Activated T-helper 9 cell treated with anti-CD3 and anti-CD28 coated beads, Interleukin-2, amount 50 U/mL, for 16 hours (primary cell): ENCODE measurements around the gene ACOT8.
"Not testable (repeated sequence)": the region's sequence is repeated elsewhere in the genome, so short reads cannot be mapped to it uniquely, and the experiment has no call there.

Experiments
- DNase-seq: peaks from one replicate; pipeline ENCODE4 v3.0.0-alpha.2; 2020; ENCODE audit warnings: low read depth

ACOT8 gene

DNA sequence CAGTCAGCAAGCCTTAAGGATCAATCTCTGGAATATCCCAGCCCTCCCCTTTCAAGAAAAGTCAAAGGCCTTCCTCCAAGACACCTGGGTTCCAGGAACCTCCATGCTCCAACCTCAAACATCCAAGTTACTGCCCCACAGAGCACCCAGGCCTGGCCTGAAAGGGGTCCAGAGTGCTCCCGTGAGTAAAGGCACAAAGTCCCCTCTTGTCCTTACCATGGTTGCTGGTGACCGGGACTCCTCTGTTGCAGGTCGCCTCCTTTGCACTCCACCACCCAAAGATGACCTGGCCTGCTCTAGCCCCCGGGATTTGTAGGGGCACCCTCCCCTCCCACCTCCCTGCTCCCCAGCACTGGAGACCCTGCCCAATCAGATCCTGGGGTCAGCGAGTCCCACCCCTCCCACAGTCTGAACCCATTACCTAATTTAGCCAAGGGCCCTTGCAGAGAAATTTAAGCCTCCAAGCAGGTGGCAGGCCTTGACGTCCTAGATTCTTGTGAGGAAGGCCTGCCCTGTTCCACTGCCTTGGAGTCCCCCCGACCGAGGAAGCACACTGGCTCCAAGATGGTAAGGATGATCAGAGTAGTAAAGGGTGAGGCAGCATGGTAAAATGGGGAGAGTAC, 30.1 kb downstream of the ACOT8 start, which contains the start of gene TNNC2:
TSS of gene TNNC2 (minus strand) at position 283 of the 623 bp plus-strand sequence. CDS start at position 219, 64 bp downstream.
- no peak for DNase-seq

DNA sequence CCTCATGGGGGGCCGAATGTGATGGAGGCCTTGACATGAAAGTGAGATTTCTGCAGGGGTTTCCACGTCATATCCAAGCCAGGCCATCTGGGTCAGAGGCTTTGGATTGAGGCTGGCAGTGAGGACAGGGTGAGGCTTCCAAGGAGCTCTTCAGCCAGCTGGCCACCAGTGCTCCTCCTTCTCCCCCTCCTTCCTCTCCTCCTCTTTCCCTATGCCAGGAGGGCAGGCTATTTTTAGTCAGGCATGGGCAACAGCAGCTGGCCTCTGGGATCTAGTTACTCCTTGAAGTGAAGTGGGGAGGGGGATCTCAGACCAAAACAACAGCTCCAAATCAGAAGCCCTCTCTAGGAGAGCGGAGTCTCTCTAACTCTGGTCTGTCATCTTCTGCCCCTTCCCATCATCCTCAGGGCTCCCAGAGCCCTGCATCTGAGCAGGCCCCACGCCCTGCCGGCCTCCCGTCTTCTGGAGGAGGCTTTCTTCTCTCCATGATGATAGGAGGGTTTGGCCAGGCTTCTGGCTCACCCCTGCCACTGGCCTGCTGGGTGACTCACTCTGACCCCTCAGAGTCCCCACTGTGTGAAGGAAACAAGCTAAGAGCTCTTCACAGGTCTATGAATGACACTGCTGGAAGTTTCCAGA, 30.7 kb downstream of the ACOT8 start:
- no peak for DNase-seq

DNA sequence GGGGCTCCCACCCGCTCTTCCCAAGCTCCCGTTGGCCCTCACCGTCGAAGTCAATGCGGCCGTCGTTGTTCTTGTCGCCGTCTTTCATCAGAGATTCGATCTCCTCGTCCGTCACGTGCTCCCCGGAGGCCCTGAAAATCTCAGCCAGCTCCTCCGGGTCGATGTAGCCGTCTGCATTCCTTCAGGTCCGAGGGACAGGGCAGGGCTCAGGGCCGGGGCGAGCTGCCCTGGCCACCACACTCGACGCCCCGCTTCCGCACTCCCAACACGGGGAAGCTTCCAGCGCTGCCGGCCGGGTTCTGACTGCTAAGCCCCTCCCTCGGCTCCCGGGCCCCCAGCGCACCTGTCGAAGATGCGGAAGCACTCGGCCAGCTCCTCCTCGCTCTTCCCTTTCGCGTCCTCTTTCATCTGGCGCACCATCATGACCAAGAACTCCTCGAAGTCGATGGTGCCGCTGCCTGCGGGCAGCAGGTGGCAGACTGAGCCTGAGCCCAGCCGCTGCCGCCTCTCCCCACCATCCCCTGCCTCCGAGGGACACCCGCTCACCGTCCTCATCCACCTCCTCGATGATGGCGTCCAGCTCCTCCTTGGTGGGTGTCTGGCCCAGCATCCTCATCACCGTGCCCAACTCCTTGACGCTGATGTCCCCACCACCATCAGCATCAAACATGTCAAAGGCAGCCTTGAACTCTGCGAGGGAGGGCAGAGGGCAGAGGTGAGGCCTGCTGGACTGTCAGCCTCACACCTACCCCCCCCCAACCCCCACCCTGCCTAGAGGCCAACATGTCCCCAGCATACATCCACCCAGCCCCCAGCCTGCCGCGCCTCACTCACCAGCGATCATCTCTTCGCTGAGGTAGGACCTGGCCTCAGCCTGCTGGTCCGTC, 33.0 kb downstream of the ACOT8 start:
- peak; percentile 31 for DNase-seq

DNA sequence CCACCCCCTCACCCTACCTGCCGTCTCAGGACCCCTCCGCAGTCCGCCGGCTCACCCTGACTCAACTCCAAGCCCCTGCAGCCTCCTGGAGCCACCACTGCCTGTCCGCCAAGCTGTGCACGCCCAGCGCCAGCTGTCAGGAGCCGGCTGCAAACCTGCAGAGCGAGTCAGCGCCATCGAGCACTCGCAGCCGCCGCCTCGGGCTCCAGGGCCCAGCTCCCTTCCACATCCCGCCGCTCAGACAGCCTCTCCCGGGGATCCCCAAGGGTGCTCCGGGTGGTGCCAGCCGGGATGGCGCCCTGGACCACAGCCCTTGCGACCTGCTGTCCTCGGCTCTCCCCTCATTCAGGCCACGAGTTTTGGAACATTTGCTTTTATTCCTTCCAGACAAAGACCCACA, 34.3 kb downstream of the ACOT8 start:
- DNase-seq = no peak

DNA sequence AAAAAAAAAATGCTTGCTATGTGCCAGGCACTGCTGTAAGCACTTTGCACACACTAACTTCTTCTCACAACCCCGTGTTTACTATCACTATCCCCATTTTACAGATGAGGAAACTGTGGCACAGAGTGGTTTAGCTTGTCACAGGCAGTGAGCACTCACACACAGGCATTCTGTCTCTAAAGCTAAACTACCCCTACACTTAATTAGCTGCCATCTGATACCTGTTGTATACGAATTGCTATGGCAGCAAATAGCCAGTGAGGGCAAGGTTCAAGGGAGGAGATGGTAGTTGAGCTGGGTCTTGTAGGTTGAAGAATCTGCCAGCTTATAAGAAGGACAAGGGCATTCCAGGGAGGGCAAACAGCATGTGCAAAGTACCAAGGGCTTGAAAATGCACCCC, 35.2 kb downstream of the ACOT8 start:
- no peak for DNase-seq

DNA sequence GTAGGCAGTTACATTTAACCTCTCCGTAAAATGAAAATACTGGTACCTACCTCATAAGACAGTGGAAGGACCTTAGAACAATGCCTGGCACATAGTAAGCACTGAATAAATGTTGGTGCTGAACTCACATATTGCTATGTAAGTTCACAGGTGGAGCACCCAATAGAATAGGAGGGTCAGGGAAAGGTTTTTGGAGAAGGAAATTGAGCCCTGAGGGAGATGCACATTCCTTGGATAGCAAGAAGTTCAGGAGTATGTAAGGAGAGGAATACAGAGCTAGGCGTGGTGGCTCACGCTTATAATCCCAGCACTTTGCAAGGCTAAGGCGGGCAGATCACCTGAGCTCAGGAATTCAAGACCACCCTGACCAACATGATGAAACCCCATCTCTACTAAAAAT, 37.7 kb downstream of the ACOT8 start:
- DNase-seq = no peak

DNA sequence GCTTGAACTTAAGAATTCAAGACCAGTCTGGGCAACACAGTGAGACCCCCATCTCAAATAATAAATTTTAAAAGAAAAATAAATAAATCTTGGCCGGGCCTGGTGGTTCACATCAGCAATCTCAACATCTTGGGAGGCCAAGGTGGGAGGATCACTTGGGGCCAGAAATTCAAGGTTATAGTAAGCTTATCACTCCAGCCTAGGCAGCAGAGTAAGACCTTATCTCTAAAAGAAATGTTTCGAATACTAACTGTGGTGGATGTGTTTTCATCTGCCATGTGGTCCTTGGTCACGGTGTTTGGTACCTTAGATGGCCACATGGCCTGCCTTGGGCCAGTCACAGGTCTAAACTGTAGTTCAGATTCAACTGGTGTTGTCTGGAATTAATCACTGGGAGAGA, 39.0 kb downstream of the ACOT8 start:
- DNase-seq = no peak

DNA sequence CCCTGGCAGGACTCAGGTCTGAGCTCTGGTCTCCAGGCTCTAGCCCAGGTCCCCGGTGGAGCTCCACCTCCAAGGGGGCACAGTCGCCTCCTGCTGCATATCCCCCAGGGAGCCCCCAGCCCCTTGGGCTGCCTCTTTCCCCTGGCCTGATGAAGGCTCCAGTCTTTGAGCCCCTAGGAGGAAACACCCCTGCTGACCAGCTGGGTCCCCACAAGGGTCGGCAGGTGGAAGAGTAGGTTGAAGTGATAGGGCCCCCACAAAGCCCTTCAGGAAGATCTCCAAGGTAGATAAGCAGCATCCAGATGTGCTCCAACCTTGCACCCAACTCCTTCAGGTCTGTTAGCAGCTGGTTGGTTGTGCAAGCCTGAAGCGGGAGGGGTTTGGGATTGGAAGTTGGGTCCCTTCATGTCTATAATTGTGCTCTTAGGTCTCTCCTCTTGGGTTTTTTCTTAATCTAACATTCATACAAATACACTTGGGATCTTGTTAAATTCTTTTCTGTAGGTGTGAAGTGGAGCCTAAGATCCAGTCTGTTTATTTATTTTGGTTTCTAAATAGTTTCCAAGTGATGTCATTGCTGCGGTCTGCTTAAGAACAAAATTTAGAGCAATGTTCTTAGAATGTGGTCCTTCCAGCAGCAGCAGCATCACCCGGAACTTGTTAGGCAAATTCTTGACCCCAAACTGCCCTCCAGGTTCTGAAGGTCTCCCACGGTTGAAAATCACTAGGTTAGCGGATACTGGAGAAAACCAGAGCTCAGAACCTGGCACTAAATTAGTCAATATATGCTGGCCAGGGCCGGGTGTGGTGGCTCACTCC, 39.6 kb downstream of the ACOT8 start:
- no peak for DNase-seq

DNA sequence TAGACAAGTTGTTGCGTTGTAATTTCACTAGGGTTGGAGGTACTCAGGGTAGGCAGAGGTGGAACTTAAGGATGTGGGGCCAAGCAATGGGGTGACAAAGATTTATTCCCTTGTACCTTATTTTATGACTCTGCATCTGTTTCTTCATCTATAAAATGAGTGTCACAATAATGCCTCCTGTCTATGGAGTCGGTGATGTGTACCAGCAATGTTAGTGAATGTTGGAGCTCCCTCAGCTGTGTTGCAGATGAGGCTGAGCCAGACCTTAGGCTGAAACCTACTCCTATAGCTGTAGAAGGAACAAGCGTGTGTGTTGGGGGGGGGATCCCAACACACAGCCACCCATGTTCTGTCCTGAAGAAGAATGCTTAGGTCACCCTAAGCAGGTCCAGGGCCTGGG, 40.2 kb downstream of the ACOT8 start:
- DNase-seq = no peak

DNA sequence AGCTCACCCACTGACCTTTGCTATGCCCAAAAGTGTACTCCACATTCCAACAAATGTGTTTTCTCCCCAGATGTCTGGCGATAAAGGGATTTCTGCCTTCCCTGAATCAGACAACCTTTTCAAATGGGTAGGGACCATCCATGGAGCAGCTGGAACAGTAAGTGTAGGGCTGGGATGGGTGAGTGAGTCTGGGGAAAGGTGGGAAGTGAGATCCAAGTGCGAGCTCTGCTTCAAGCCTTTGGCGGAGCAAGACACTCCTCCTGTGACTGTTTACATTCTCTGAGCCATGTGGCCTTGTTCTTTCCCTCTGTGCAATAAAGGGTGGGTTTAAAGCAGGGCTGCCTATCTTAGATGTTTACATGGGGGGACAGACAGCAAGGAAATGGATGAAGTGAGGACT, 42.9 kb downstream of the ACOT8 start:
- no peak for DNase-seq

DNA sequence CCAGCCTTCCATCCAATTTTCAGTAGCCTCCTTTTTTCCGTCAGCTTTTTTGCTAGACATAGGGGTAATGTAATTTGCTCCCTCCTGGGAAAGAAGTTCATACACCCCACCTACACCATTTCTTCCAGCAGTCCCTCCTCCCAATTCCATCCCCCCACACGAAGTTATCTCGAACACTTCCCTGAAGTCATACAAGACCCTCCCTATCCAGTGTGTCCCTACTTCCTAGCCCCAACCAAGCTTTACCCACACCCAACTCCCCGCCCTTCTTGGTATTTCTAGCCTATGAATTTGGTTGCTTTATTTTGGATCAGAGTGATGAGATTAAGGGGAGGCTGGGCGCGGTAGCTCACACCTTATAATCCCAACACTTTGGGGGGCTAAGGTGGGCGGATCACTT, 43.7 kb downstream of the ACOT8 start:
- no peak for DNase-seq

DNA sequence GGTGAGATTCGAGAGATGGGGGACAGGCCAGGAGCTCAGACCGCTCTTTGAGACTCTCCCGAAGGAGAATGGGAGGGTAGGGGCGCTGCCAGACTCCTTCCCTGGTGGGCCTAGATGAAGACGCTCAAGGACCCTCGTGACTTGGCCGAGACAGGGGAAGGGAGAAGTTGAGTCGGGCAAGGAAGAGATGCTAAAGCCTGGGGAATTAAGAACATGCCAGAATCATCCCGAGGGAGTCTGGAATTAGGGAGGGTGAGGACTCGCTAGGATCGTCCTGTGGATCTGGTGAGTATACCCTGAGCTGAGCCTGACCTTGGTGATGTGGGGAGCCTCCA, 44.2 kb downstream of the ACOT8 start:
- no peak for DNase-seq

DNA sequence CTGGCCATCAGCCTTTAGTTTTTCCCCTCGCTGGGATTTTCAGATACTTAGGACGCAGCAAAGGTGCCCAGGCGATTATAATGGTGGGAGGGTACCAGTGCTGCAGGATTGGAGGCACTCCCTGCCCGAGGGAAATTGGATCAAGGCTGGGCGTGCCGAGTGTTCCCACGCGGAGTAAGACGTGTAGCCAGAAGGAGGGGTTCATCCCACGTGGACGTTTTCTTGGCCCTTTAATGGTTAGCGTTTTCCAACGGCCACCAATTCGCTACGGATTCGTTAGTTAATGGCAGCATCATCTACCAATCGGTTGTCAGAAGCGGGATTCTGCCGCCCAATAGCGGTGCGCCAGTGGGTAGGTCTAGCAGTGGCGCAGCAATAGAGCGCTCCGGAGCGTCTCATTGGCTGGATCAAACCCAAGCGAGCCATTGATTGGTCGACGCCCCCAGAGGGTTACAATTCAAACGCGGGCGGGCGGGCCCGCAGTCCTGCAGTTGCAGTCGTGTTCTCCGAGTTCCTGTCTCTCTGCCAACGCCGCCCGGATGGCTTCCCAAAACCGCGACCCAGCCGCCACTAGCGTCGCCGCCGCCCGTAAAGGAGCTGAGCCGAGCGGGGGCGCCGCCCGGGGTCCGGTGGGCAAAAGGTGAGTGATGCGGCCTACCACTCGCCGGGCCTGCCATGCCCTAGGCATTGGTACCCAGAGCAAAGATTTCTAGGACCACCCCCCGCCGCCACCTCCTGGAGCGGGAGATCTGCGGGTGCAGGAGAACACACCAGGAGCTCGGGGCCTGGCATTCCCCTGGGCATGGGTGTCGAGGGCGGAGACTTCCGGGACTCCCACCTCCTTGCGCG, 44.8 kb downstream of the ACOT8 start, which contains the start of gene UBE2C:
TSS of gene UBE2C (plus strand) at position 488 of the 849 bp plus-strand sequence. CDS start at position 540, 52 bp downstream.
- DNase-seq = peak; percentile 87

DNA sequence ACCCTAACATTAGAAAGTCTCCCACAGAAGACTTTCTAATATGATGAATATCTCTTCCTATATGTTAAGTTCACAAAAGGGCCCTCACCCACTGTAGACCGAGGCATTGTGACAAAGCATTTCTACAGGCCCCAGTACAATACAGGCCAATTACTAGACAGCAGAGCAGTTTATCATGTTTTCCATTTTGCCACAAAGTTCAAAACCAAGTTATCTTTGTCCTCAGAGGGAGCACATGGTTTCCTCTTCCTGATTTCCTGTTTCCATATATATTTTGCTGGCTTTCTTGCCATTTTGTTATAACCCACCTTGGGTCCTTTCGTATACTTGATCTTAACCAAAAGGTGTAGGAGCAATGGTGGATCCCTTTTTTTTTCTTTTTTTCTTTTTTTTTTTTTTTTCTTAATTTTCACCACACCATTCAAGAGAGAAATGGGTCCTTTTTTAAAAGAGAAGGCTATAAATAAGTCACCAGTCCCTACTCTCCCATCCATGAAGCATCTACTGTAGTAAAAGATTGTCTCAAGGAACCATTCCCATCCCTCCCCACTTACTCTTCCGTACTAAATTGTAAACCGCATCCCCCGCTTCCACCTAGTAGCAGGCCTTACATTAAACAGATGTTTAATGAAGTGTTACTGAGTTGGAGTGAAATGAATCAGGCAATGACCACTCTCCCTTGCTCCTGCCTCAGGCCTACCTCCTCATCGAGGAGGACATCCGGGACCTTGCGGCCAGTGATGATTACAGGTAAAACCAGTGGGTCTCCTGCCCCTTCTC, 46.8 kb downstream of the ACOT8 start:
- no peak for DNase-seq

DNA sequence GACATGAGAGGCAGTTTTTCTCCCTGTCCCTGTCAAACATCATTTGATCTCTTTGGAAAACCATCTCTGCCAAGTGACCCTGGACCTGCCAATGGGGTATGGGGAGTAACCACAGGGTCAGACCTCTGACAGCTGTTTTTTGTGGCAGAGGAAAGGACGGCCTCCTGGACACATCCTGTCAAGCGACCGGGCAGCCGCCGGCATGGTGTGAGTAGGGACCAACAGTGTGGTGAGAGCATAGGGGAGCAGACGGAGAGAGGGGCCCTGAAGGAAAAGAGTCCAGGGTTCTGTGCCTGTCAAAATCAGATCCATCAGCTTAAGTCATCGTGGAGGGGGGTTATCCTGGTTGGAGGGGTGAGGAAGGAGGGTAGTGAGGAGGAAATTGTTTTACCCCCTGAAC, 55.3 kb downstream of the ACOT8 start:
- DNase-seq = no peak

DNA sequence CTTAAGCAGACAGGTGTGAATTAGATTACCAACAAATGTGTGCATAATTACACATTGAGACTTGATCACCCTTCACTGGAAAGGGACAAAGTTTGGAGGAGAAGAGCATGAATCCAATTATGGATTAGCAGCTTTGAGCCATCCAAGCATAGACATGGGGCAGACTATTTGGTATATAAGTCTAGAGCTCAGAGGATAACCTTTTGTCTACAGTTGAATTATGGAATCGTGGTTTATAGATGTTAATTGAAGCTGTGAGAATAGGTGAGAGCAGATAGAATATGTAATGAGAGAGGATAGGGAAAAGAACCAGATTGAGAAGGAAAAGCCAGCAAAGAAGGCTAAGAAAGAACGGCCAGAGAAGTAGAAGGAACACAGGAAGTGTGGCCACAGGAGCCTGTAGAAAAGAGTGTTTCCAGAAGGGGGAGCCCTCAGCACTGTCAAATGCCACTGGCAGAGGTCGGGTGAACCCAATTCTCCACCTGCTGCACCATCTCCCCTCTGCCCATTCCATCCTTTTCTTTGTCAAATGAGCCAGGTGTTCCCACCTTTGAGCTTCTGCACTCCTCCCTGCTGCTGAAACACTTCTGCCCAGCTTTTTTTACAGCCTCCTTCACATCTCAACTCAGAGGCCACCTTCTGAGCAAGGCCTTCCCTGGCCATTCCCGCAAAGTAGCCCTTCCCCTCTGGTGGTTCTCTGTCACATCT, 58.1 kb downstream of the ACOT8 start:
- peak; percentile 21 for DNase-seq

DNA sequence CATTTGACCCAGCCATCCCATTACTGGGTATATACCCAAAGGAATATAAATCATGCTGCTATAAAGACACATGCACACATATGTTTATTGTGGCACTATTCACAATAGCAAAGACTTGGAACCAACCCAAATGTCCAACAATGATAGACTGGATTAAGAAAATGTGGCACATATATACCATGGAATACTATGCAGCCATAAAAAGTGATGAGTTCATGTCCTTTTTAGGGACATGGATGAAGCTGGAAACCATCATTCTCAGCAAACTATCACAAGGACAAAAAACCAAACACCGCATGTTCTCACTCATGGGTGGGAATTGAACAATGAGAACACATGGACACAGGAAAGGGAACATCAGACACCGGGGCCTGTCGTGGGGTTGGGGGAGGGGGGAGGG, 59.2 kb downstream of the ACOT8 start:
- DNase-seq = not testable (repeated sequence)

DNA sequence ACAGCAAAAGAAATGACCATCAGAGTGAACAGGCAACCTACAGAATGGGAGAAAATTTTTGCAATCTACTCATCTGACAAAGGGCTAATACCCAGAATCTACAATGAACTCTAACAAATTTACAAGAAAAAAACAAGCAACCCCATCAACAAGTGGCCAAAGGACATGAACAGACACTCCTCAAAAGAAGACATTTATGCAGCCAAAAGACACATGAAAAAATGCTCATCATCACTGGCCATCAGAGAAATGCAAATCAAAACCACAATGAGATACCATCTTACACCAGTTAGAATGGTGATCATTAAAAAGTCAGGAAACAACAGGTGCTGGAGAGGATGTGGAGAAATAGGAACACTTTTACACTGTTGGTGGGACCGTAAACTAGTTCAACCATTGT, 59.7 kb downstream of the ACOT8 start:
- not testable (repeated sequence) for DNase-seq

DNA sequence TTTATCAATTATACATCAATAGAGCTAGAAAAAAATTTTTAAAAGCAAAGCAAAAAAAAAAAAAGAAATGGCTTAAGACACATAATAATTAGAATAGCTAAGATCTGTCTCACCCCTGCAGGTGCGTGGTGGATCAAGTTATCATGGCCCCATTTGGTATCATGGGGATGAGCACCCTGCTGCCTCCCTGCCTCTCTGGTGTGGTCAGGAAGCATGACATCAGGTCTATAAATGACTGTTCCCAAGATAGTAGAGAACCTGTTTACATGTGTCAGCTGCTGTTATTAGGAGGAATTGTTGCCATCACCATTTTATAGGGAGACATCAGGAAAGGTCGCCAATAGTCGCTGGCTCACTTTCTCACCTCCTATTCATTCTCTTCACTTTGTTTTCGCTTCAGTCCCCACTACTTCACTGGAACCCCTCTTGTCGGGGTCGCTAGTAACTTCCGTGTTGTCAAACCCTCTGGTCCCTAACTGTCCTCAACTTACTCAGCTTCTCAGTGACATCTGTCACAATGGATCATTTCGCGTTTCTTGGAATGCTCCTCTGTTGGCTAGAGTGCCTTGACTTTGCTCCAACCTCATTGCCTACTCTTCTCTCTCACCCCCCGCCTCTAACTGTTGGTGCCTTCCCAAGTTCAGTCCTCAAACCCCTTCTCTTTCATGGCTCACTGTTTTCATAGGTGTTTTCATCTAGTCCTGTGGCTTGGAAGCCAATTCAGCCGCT, 60.7 kb downstream of the ACOT8 start:
- DNase-seq = no peak
